GM19328 (cell line): ENCODE data around the gene CCDC192.
"Not testable (repeated sequence)": the region's sequence is repeated elsewhere in the genome, so short reads cannot be mapped to it uniquely, and the experiment has no call there.

ENCODE experiments used
- ATAC-seq: cut with Tn5 transposase; IDR thresholded peaks from one replicate; pipeline ENCODE4 v1.9.1; 2021; ENCODE audit warnings: mild to moderate bottlenecking, moderate library complexity; ENCODE audit not compliant: unreplicated experiment

The CCDC192 gene, protein sequence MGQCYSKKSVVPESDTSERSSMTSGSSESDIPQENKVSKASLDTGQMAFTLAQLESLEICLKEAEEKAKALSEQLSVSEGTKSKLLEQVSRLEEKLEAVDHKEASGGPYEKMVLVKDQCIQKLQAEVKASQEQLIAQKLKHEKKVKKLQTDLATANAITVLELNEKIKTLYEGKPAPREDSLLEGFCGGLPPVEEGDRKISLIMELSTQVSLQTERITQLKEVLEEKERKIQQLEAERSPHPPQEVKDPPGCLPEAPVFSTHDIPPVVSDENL

DNA sequence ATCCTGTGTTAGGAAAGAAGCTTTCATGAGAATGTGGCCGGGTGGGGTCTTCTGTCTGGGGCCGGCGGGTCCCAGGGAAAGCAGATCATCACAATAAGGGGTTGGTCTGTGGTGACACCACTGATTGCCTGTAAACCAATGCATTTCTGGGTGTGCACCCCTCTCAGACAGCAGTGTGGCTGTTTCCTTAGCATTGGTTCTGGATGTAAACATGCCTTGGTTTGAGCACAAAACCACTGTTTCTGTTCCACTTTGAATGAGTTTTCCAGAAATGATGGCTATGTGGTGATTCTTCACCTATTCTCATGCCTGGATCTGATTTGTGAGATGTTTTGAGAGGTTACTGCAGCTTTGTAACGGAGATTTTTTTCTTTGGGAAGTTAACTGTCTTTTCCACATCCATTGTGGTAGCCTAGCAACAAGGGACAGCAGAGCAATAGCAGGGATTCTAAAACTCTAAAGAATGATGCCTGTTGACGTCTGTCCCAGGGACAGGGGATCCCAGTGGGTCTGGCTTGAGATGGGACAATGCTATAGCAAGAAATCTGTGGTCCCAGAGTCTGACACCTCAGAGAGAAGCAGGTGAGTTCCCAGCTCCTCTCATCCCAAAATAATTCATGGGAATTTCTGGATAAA is at the start of gene CCDC192:
Gene CCDC192 (plus strand): TSS at position 466 of the 636 bp plus-strand sequence. CDS start 55 bp downstream, at position 521.
- no peak for ATAC-seq

DNA sequence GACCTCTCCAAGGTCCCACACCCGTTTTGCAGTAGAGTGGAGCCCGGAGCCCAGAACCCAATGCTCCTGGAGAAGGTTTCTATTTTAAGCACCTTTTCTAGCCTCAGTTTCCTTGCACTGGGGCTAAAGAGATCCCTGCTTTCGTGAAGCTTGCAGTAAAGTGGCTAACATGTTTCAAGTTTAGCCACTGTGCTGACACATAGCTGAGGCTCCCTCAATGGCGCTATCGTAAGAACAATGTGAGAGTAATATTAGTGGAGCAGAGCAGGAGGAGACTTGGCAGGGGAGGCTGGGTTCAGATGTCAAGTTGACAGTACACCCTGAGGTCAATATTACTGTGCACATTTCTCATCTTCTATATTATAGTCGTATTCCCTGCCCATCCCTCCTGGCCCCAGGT is 46.4 kb upstream of the CCDC192 start:
- ATAC-seq, result no peak

DNA sequence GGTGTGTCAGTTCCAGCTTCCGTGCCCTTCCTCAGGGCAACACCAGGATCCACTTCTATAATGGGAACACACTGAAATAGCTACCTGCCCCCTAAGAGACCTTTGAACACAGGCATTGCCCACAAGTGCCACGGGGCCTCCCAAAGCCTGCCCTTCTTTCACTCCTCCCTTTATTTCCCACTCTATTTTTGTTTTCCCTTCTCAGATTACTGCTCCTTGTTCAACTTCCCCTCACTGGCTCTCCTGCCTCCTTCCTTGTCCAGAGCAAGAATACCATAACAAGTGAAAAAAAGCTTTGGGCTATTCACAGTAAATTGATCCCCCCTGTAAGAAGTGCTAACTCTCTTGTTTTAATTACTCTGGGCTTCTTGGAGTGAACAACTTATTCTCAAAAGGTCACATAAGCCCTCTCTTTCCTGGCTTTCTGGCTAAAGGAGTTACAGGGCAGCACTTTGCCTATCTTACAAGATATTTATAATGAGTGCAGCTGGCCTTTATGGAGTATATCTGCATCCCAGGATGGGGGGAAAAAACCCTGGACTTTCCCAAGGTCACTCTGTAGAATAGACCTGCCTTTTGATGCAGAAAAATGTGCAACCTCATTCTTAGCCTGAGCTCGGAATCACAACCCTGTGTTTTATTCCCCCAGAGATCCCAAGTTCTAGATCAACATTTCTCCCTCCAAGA is 43.0 kb upstream of the CCDC192 start:
- no peak for ATAC-seq

DNA sequence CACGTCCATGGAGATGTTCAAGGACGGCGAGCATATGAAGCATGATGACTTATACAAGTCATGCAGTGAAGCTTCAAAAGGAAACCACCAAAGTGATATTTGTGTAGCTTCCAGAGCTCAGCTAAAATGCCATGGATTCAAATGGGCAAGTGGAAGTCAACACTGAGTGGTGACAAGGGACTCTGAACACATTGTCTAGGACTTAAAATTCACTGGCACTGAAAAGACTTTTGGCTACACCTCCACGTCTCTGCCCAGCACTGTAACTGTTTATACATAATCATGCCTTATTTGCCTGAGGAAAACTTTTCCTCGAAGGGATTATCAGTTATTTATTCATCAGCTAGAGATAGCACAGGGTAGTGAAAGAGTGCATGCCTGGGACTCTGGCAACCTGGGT is 39.1 kb upstream of the CCDC192 start:
- ATAC-seq, result no peak

DNA sequence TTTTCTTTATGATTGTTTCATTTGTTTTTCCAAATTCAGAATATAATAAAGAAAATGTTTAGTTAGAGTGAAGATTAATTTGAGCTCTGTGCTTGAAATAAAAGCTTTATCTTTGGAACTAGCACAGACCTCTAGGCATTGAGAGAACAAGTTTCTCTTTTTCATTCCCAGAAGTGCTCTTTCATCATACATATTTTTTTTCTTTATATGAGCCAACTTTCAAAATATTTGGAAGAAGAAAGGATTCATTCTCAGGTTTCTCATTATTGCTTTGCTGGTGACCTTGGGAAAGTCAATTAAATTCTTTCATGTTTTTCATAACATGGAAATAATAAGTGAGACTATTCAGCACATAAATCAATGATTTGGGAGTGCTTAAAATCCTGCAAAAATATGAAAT is 37.5 kb upstream of the CCDC192 start:
- ATAC-seq, result no peak

DNA sequence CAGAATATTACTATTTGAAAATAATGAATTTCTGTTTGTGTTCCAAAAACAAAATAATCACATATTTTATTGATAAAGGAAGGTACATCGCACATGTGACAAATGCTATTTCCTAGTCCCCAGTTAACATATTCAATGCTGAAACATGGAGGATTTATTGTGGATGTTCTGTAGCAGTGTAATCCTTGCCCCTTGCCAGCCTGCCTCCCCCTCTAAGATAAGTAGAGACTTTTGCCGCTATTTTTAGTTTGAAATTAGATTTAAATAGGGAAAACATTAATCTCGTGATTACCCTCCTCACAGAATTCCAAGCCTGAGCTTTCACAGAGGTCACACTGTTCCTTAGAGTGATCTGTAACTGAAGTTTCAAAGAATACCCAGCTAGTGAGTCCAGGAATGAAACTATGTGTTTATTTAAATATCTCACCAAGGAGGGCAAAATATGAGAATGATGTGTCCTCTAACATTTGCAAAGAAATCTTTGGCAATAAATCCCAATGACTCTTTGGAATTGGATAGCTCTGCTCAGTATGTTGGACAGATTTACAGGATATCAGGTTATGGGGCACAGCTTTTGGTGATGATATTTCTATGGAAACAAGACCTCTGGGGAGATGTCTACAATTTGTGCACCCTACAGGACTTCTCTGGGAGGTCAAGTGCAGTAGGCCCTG is 37.0 kb upstream of the CCDC192 start:
- no peak for ATAC-seq

DNA sequence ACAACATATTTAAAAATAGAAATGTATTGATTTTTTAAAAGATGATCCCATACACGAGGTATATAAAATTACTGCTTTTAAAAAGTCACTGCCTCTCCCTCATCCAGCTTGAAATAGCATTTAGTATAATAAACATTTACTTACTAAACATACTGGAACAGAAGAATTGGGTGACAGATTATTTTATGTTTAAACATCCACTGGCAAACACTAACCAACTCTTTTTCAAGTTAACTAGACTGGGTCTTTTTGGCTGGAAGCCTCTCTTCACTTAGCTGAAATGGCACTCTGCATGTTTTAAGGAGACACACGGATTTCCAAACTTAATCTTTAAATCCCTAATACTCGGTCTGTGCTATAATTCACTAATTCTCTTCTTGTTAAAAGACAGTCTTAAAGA is 35.3 kb upstream of the CCDC192 start:
- ATAC-seq, result no peak

DNA sequence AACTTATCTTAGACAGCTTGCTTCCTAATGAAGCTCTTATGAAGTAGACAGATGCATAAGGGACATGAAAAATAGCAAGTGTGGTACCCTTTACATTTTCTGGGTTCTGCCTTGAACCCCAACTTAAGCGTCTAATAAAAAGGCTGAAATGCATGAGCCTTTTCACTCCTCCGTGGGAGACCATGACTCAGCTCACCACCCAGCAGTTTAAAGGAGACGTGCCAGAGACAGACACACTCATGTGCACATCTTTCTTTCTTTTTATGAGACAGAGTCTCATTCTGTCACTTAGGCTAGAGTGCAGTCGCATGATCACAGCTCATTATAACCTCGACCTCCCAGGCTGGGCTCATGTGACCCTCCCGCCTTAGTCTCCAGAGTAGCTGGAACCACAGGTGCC is 32.0 kb upstream of the CCDC192 start:
- ATAC-seq, result no peak

DNA sequence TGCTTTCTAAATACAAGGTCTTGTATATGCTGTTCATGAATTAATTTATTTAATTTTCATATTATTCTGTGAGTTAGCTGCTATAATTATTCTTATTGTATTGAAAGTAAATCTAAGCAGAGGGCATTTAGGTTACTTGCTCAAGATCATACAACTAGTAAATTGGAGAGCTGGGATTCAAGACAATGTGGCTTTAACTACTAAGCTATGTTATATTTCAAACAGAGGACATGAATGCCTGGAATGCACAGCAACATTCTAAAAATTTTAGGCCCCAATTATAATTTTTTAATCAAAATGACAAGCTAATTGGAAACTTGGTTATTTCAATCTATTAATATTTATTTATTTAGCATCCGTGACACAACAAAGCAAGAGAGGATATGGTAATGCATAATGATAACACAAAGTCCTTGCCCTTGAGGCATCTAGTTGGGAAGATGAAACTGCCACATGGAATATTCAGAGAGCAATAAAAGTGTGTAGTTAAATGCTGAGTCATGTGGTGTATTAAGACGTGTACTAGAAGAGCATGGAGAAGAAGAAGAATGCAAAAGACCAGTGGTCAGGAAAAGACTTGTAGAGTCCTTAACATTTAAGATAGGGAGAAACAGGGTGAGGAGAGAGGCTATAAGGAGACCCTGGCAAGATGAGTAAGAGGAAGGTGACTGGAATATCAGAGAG is 29.9 kb upstream of the CCDC192 start:
- no peak for ATAC-seq

DNA sequence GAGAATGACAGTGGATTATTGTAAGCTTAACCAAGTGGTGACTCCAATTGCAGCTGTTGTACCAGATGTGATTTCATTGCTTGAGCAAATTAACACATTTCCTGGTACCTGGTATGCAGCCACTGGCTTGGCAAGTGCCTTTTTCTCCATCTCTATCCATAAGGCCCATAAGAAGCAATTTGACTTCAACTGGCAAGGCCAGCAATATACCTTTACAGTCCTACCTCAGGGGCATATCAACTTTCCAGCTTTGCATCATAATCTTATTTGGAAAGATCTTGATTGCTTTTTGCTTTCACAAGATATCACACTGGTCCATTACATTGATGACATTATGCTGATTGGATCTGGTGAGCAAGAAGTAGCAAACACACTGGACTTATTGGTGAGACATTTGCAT is 26.2 kb upstream of the CCDC192 start:
- ATAC-seq, result not testable (repeated sequence)

DNA sequence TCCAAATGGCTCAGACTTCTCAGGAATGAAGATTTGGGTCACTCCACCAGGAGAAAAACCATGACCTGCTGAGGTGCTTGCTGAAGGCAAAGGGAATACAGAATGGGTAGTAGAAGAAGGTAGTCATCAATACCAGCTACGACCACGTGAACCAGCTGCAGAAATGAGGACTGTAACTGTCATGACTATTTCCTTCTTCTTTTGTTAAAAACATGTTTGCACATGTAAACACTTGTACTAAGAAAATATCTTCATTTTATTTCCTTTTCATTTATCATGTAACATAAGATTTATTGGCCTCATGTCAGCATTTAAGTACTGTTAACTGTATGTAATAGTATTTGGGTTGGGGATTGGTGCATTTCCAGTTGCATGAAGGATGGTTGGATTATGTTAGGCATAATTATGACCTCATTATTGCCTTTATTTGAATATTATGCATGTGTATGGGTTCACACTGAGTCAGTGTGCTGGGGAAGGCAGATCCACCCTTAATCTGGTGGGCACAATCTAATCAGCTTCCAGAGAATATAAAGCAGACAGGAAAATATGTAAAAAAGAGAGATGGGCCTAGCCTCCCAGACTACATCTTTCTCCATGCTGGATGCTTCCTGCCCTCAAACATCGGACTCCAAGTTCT is 23.4 kb upstream of the CCDC192 start:
- not testable (repeated sequence) for ATAC-seq

DNA sequence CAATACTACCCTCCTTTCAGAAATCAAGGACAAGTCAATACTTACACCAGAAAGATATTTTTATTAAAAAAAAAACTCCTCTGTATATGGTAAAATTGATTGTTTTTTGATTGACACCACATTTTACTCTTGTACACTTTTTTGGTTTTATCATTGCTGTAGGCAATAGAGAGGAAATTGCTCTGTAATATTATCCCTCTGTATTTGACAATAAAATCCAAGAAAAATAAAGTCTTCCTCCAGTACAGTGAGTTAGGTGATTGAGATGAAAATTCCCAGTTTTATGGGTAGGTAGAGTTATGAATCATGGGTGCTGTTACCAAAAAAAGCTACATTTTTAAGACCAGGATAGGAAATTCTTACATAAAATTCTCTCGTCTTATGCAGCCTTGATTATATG is 22.6 kb upstream of the CCDC192 start:
- no peak for ATAC-seq

DNA sequence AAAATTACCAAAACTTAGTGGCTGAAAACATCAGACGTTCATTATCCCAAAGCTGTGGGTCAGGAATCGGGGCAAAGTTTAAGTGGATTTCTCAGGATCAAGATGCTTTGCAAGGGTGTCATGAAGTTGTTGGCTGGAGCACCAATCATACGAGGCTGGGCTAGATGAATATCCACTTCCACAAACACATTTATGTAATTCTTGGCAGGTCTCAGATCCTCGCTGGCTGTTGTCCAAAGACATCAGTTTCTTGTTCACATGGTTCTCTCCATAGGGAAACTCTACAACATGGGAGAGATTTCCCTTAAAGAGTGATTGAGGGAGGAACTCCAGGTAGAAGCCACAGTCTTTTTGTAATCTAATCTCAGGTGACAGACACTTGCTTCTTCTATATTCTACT is 20.2 kb upstream of the CCDC192 start:
- ATAC-seq, result no peak

DNA sequence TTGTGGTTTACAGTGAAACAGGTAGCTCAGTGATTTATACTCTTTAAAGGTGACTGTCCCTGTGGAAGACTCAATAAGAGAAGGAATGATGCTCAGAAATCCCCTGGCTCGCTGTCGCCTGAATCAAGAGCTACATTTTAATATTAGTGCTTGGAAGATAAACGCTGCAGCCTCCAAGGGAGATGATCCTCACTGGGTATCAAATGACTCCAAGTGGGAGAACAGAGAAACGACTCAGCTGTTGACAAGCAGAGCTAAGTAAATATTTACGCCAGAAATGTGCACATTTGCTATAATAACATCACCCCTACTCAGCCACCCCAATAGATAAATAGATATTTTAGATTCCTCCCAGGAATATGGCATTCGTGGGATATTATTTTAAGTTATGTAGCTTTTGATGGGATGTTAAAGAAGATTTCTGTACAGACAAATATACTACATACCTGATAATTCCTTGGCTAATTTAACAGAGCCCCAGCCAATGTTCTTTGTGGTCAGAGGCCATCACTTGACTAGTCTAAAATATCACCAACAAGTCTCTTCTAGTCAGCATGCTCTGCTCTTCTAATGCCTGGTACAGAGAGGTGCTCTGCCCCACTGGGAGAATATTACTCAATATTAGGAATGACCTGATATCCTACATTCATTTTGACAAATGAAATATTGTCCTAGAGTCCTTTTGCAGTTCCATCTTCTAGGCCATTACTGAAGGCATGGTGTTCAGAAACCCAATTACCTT is 18.3 kb upstream of the CCDC192 start:
- ATAC-seq, result no peak

DNA sequence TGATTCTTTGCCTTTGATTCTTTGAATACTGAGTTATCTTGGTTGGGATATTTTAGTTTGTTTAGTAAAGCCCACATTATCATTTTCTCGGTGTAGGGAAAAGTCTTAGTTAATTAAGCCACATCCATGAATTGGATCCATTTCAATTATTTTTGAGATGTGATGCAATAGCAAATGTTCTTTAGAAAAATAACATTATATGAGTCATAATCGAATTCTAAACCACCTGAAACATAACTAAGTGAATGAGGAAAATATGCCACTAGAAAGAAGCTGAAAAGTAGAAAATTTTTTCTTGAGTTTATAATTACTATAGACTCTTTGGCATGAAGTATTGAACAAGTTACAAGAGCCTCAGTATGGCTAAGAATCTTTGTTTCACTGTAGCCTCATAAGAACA is 17.5 kb upstream of the CCDC192 start:
- no peak for ATAC-seq

DNA sequence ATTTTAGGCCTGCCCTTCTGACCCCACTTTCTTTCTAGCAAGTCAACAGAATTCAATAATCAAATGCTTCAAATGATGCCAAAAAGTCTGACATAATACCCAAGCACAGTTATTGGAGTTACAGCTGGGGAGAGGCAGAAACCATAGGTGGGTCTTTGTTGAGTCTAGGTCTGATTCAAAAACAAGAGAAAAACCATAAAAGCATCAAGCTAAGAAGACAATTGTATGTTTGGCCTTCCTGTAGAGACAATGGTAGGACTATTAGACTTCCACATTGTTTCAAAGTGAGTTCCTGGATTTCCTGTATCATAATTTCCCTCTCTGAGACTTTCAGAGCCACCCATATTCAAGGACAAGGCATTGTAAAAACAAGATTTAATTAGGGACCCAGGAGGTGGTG is 16.8 kb upstream of the CCDC192 start:
- ATAC-seq, result no peak

DNA sequence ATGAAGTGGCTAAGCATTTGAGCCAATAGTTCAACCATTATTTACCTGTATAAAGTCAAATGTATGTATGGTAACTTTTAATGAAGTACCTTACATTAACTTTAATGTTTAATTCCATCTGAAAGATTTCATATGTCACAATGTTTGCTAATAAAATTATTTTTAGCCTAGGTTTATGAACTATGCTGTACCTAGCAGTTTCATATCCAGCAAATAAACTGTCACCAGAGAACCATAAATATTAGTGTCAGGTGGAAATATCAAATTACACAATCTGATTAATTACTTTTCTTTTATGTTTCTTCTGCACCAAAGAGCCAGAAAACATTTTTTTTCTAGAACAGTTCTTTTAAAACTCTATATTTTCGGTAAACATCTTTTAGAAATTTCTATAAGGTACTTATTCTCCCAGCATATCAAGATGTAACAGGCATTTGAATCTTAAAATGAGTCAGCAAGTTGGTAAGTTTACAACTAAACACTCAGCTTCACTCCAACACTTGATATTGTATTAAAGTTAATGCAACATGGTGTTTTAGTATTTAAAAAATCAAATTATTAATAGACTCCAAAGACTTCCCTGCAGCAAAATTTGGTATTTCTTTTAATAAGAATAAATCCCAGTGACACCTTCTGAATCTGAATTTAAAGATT is 8.5 kb upstream of the CCDC192 start:
- no peak for ATAC-seq

DNA sequence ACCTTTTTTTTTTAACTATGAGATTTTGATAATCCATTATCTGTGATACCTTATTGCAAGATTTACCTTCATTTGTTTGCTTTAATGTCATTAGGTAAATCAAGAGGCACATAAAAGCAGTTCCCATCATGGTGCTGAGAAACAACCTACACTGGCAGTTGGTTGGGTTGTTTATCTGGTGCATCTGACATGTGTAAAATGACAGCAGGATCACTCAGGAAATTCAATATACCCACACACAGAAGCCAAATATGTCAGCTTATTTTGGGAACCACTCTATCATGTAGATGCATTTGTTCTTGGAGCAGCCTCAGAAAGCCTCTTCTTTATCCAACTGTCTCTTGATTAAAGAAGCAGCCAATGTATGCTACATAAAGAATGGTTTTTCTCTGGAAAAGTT is 7.8 kb upstream of the CCDC192 start:
- ATAC-seq, result no peak

DNA sequence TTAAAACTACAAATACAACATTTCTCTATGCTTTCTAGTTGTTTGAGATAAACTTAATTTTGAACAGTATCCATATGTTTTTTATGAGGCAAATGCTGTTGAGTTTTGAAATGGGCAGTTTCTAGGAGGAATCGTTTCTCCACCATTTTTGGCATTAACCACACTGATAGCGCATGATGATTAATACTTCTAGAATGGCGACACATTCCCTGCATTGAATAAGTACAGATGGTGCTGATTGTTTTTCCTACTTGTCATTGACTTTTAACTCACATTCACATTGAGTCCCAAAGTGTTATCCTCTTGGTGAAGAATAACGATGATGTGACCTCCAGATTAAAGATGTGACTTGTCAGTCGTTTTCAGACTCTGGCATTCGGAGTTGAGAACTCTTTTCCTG is 6.5 kb upstream of the CCDC192 start:
- ATAC-seq, result no peak
